NCI-H2081 (cell line): ENCODE results near the gene ADRM1.

ENCODE experiments used
- DNase-seq, 2 experiments: peaks; one replicate each; lab custom pipeline; 2025; lab: John Stamatoyannopoulos, UW

Gene ADRM1

DNA sequence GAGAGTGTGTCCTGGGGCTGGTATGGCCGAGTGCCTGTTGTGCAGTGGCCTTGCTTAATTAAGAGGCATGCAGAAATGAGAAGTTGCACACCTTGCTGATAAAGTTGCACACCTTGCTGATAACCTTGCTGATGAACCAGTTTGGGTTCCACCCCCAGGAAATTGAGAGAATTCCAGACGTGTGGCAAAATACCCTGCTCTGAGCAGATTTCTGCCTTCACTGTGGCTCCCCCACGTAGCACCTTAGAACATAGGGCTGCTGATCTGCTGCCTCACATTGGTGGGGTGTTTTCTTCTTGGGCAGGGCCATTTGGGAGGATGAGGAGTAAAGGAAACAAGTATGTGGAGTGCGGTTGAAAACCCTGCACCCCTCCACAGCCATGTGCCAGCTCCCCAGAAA, 22.5 kb upstream of the ADRM1 start:
- DNase-seq, result no peak

DNA sequence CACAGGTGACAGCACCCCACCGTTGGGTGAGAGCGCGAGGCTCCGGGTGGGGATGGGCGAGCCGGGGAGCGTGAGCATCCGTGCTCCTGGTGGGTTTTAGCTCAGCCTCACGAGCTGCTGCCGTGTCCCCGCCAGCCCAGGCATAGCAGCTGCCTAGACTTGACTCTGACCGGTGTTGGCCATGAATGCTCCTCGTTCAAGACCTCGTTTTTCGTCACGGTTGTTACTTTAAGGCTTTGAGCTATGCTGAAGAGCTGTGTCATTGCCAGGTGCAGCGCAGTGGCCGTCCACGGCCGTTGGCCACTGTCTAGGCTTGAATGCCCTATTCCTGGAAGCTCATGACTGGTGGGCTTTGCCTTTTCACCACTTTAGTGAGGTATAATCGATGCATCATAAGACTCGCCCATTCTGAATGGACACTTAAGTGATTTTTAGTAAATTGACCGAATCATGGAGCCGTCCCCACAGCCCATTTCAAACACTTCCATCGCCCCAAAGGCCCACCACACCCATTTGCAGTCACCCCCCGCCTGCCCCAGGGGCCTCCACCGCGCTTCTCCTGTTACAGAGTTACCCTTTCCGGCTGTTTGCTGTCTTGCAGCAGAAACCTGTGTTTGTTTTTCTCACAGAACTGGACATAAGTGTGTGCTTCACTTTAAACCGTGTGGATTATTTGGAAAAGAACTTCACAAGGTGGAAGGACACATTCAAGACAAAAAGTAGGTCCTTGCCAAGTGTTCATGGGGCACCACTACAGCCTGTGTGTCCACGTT, 21.4 kb upstream of the ADRM1 start:
- no peak for DNase-seq

DNA sequence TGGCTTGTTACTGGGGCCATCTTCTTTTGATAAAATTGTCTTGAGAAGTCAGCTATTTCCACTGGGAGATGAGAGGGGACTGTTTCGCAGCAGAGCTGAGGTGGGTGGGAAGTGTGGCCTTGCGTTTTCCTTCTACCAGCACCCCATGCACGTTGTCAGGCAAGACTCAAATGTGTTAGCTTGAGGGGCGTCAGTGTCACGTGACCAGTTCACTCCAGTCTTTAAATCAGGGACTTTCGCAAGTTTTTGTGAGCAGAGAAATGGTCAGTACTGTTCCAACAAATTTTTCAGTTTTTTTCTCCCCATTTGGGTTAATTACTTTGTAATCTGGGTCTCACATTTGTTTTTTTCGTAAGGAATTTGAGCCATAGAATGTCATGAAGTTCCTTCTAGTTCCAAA, 20.7 kb upstream of the ADRM1 start:
- no peak for DNase-seq

DNA sequence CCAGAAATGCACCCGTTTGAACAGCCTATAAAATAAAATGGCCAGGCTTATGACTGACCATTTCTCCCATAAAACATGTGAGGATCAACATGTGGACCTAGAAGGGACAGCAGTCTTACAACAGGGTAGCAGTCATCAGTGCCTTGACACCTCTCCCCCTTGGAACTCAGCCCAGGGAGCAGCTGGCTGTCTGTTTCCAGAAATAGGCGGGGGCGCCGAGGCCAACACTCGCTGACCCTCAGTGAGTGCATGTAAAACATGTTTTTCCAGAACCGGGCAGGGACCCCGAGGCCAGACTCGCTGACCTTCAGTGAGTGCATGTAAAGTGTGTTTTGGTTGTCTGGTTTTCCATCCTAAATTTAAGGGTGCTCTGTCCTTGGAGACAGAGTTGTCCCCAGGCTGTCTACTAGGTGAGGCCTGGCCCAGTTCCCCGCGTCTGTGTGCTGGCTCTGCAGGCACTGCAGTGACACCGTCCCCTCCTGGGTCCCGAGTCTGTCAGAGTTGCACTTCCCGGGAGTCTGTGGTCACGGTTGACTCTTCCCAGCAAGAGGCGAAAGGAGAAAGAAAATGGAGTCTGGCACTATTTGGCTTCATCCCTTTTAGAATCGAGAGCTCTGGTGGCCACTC, 19.8 kb upstream of the ADRM1 start:
- no peak for DNase-seq

DNA sequence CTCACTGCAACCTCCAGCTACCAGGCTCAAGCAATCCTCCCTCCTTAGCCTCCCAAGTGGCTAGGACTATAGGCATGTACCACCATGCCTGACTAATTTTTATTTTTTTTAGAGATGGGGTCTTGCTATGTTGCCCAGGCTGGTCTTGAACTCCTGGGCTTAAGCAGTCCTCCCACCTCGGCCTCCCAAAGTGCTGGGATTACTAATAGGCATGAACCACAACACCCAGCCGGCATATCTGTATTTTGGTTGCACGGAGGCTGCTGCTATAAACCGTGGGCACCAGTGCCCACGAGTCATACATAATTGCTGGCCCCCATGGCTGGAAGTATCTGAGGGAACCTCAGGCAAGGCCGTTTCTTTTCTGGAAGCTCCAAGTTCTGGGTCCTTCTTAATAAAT, 18.3 kb upstream of the ADRM1 start:
- DNase-seq, result no peak

DNA sequence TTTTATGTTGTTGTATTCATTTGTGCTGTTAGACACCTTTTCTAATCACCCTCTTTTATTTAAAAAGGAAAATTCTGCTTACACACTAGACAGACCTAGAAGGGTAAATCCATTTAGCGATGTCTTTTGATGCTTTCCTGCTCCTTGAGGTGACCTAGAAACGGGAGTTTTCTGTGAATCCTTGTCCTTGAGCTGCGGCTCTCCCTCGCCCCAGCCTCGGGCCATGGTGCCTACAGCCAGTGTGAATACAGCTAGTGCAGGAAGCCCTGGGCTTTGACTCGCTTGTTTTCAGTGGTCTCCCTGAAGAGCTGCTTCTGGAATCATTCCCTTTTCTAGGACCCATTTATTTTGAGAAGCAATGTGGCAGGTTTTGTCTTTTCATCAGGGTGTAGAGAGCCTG, 17.6 kb upstream of the ADRM1 start:
- DNase-seq, result no peak

DNA sequence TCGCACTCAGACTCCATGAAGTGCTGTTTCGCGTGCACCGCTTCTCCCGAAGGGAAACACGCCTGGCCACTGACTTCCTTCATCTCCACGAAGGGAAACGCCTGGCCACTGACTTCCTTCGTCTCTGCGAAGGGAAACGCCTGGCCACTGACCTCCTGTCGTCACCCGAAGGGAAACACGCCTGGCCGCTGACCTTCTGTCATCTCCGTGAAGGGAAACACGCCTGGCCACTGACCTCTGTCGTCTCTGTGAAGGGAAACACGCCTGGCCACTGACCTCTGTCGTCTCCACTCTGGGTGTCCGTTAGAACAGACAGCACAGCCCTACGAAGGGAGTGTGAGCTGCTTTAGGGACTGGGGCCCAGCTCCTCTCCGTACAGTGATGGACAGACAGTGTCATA, 17.1 kb upstream of the ADRM1 start:
- no peak for DNase-seq

DNA sequence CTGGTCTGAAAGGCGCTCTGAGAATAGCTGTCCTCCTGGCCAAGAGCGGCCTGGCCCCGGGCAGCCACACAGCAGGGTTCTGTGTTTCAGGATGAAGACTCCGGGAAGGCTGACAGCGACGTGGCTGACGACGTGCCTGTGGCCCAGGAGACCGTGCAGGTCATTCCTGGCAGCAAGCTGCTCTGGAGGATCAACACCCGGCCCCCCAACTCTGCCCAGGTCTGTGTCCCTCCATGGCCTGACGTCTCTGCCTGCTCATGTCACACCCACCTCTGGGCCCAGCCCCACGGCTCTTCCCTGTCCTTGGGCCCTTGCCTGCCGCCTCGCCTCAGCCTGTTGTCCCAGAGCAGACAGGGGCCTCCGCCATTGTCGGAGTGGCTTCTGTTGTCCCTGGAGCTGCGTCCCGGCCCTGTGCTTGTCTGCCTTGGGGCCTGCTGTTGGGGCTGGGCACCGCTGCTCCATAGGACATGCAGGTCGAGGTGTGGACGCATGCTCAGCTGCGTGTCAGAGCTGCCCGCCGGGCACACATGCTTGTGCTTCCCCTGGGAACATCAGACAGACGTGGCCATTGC, 16.2 kb upstream of the ADRM1 start:
- no peak for DNase-seq

DNA sequence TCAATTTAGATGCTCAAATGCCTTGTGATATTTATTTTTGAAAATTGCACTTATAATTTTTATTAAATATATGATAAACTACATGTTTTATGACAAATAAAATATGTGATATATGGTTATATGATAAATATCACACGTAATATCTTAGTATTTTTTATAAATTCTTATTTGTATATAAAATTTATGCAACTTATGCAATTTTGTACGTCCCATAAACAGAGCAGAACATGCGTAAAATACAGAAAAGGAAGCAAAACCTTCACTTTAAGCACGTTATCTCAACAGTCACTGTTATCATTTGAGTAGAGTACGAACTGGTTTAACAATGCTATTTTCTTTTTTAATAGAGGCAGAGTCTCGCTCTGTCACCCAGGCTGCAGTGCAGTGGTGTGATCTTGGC, 15.7 kb upstream of the ADRM1 start:
- no peak for DNase-seq

DNA sequence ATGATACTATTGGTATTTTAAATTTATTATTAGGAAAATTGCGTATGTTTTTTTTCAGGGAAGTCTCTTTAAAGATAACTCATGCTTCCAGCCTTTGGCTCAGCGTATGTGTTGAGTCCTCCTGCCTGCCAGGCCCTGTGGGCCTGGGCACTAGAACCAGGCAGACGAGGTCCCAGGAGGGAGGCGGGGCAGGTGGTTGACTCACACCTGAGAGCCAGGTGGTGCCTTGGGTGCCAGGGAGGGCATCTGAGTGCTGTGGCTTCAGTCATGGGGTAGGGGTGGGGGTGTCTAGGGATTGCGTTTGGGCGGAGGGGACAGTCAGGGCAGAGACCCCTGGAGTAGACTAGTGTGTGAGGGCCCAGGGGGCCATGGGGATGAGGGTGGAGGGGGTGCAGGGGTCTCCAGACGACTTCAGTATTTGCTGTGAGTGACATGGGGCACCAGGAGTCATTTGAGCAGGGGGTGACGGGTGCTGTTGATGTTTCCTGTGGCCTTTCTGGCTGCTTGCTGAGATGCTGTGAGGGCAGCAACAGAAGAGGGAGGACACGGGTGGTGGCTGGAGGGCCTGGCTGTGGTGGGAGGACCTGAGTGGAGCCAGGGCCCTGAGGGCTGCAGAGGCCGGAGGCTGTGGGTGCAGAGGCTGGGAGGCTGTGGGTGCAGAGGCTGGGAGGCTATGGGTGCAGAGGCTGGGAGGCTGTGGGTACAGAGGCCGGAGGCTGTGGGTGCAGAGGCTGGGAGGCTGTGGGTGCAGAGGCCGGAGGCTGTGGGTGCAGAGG, 14.8 kb upstream of the ADRM1 start:
- DNase-seq, result no peak

DNA sequence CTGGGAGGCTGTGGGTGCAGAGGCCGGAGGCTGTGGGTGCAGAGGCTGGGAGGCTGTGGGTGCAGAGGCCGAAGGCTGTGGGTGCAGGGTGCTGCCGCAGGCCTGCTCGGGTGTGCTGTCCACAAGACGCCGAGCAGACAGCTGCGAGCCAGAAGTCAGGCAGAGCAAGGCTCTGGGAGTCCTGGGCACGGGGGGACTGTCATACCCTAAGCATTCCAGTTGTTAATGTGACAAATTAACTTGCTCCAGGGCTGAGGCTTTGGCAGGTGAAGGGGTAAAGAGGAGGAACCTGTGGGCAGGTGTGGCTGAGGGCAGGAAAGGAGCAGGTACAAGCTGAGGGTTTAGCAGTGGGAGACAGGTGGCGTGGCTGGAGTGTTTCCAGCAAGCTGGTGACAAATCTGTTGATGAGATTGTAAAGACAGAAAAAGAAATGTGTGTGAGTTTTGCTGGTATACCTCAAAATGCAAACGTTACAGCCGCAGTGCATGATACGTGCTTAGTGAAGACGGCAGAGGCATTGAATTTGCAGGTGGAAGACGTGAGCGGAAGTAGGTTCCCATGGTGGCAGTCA, 14.2 kb upstream of the ADRM1 start:
- peak in 1 of 2 experiments; percentile 8 for DNase-seq

DNA sequence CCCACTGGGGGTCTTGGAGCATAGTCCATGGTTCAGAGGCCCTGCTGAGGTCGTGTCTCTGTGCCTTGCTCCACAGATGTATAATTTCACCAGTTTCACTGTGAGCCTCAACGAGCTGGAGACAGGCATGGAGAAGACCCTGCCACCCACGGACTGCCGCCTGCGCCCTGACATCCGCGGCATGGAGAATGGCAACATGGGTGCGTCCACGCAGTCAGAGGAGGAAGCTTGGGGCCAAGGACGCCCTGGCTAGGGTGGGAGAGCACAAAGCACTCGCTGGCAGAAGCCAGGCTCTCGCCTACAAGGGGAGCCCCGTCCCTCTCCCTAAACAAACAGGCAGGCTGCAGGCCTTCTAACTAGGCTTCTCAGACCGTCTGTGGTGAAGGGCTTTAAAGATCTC, 13.7 kb upstream of the ADRM1 start:
- DNase-seq, result no peak

DNA sequence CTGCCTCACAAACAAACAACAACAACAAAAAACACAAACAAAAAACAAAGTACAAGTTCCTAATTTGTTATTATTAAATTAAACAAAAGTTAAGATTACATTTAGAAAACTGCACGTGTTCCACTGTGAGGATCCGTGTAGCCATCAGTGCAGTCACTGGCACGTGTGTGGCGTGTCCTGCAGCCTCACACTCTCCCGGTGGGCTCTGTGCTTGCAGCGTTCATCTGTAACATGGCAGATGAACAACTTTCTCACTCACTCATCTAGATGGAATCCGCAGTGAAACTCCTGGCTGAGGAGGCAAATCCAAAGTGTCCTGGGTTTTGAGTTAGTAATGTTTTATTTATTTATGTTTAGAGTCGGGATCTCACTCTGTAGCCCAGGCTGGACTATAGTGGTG, 12.9 kb upstream of the ADRM1 start:
- no peak for DNase-seq

DNA sequence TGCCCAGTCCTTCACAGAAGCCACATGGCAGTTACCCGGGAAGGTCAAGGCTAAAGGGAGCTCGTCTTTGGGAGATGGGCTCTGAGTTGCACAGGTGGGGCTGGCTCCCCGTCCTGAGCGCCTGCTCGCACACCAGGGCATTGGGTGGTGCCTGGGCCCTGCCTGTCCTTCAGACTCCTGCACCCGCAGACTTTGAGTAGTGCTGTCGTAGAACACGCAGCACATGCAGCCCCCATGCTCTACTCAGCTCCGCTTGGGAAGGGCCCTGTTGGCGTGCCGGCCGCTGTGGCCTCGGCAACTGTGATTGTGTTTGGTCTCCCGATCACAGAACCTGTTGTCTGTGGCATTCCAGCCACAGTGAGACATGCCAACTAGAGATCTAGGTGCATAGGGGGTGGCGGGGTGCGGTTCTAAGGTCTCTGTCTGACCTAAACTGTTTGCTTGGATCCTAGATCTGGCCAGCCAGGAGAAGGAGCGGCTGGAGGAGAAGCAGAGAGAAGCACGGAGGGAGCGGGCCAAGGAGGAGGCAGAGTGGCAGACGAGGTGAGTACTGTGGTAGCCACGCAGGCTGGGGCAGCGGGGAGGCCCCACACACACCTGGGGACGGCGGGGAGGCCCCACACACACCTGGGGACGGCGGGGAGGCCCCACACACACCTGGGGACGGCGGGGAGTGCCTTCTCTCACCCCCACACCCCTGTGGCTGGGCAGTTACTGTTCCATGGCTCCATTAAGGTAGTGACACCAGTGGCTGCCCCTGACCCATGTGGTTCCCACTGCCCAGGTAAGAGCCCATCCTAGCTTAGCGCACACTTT, 11.3 kb upstream of the ADRM1 start:
- no peak for DNase-seq

DNA sequence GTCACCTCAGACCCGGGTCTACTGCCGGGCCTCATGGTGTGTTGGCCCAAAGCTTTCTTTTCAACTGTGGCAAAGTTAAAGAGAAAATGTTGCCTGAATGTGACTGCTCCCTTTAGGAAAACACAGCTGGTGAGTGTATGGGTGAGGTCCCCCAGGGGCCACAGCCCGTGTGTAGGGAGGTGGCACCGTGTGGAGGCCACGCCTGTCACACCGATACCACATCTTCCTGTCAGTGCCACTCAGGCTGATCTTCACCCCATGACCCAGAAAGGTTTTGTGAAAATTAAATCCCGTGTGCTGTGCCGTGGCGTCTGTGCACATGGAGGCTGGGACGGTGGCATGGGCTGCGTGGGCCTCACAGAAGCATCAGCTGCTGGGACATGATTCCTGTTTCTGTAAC, 10.7 kb upstream of the ADRM1 start:
- DNase-seq, result no peak

DNA sequence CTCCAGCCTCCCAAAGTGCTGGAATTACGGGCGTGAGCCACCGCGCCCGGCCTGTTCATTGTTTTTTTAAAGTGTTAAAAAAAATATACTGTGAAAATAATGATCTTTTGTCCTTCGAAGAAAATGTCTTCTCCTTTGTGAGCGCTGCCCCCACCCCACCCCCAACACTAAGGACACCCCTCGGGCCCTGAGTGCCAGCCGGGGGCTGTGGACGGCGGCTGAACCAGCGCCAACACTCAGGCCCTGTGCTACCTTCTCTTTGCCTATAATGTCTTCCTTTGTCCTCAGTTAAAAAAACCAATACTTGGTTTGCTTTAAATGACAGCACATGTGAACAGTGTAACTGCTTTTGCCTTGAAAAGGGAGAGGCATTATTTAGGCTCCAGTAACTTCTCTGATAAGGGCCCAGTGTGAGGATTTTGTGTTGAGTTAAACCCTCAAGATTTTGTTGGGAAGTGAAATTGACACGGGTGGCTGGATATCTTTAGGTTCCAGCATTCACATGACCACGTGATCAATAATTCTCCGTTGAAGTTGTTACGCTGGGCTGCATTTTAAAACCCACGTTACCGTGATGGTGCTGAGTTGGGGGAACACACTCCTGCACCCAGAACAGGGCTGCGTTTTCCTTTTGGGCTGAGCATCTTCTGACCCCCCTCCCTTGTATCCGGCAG, 9.5 kb upstream of the ADRM1 start:
- DNase-seq, result no peak

DNA sequence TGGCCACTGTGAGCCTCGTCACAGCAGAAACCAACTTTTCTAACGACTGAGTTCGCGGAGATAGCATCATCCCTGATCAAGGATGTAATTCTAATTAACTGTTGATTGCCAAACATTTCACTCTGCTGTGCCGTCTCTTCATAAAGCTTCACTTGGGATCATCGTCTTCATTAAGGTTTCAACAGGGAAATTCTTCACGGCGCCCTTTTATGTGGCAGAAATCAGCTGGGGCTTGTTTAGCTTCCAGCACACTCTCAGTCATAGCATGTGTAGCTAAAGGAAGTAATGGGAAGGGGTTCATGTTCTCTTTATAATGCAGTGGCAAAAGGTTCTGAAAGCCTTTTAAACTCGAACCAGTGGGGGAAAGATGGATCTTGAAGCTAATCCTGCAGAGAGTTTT, 8.9 kb upstream of the ADRM1 start:
- no peak for DNase-seq

DNA sequence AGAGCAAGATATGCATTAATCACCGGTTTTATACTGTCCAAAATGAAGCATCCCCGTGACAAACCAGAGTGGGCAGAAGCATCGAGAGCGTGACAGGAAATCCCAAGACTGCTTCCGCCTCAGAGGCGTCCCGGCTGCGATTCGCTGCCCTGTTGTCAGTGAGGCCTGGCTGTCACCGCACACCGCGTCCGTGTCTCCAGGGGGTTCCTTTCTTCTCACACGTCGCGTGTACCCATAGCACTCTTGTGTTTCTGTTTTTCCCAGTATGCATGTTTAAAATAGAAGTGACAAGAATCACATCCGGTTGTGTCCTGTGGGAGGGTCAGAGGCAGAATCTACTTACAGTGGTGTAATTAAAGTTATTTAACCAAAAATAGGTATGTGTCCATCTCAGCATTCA, 8.3 kb upstream of the ADRM1 start:
- no peak for DNase-seq

DNA sequence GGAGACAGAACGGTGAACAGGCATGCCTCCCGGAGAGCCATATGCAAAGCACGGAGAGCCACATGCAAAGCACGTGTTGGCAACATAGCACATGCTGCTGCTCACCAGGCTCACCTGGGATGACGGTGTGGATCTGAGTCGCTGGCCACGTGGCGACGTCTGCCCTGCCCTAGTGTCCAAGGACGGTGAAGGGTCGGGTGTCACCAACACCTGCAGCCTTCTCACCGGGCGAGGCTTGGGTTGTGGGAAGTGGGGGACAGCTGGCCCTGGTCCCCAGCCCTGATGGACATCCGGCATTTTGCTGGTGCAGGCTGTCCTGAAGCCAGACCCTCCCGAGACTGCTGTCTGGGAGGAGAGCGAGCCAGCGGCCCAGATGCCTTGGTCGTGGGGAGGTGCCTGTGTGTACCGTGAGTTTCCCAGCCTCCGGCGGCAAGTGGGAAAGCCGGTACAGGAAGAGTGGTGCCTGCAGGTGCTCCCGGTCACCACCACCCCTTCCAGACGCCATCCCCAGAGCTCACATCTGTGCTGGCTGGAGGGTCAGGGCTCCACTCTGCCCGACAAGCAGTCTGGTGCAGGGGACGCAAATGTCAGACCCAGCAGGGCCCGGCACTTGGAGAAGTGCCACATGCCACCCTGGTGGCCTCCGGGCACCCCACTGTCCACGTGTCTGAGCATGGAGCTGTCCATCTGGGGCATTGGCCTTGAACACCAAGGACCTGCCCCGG, 5.9 kb upstream of the ADRM1 start:
- DNase-seq, result no peak

DNA sequence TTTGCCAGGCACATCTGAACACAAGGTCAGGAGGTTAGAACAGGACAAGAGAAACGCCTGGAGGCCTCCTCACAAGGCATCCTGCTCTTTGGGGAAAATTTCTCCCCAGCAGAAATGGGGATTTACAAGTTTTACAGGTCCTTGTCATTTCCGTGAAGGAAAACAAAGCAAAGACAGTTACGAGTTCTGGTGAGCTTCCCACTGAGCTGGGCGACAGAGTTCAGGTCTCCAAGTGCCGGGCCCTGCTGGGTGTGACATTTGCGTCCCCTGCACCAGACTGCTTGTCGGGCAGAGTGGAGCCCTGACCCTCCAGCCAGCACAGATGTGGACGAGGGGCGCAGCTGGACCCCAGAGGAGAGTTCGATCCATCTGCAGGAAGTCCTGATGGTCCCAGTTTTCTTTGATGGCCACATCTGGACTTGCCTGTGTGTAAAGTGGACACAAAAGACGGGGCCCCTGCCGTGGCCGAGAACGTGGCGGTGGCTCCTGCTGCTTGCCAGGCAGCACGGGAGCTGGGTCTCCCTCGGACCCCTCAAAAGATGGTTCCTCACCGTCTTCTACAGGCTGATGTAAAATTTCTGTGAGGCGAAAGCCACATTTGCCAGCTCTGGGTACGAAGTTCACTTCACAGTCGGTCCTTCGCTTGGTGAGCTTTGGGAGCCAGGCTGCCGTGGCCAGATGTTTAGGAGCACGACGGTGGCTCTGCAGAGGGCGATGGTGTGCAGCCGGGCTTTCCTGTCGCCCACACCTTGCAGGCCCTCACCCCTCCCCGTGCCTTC, 5.2 kb upstream of the ADRM1 start:
- no peak for DNase-seq
